Endodermal cell (in vitro differentiated cells): ENCODE data around the gene ARID2. TPM values are rescaled to one million over a fixed set of nuclear protein-coding genes. Genes with fewer than 3 reads are reported as not detected.

Experiments used
- DNase-seq: peaks from one replicate; pipeline ENCODE4 v3.0.0-alpha.2; 2017
- H3K27ac ChIP-seq: 2 replicates; pipeline ENCODE4 v1.5.1; 2013; ENCODE audit warnings: mild to moderate bottlenecking, low read depth, low read length, moderate library complexity
- H3K27me3 ChIP-seq: 2 replicates; pipeline ENCODE4 v1.6.1; 2013; ENCODE audit warnings: mild to moderate bottlenecking, low read length, moderate library complexity; ENCODE audit not compliant: insufficient read depth, control insufficient read depth, poor library complexity, severe bottlenecking
- H3K36me3 ChIP-seq: 2 replicates; pipeline ENCODE4 v1.7.0; 2013; ENCODE audit warnings: mild to moderate bottlenecking, low read length, moderate library complexity; ENCODE audit not compliant: control insufficient read depth, insufficient read depth
- H3K4me1 ChIP-seq: one replicate; pipeline ENCODE4 v1.7.0; 2013; ENCODE audit warnings: low read length; ENCODE audit not compliant: control insufficient read depth, insufficient read depth
- H3K4me3 ChIP-seq: 2 replicates; pipeline ENCODE4 v1.5.1; 2013; ENCODE audit warnings: mild to moderate bottlenecking, low read length, moderate library complexity
- H3K9ac ChIP-seq: 2 replicates; pipeline ENCODE4 v1.6.1; 2013; ENCODE audit warnings: mild to moderate bottlenecking, low read length, moderate library complexity; ENCODE audit not compliant: poor library complexity, severe bottlenecking; ENCODE audit errors: extremely low read depth
- H3K9me3 ChIP-seq: 2 replicates; pipeline ENCODE4 v1.6.1; 2013; ENCODE audit warnings: mild to moderate bottlenecking, low read length, moderate library complexity; ENCODE audit not compliant: control insufficient read depth
- H3K27ac Mint-ChIP-seq: 2 replicates; pipeline ENCODE4 v1.8.0; 2020; ENCODE audit warnings: mixed read lengths
- H3K27me3 Mint-ChIP-seq: 2 replicates; pipeline ENCODE4 v1.8.0; 2021; ENCODE audit warnings: mild to moderate bottlenecking, mixed read lengths; ENCODE audit not compliant: insufficient read depth
- H3K36me3 Mint-ChIP-seq: 2 replicates; pipeline ENCODE4 v1.8.0; 2020; ENCODE audit warnings: low read depth, mixed read lengths
- H3K4me1 Mint-ChIP-seq: 2 replicates; pipeline ENCODE4 v1.8.0; 2020; ENCODE audit warnings: mixed read lengths
- H3K4me3 Mint-ChIP-seq: 2 replicates; pipeline ENCODE4 v1.8.0; 2020; ENCODE audit warnings: mild to moderate bottlenecking, moderate library complexity, mixed read lengths
- H3K9me3 Mint-ChIP-seq: 2 replicates; pipeline ENCODE4 v1.8.0; 2020; ENCODE audit warnings: mild to moderate bottlenecking, mixed read lengths
- CTCF ChIP-seq: fragments of 200-600 bp; sonication (generic); conservative IDR thresholded peaks from 2 replicates; pipeline ENCODE4 v1.5.0; 2021; ENCODE audit warnings: antibody characterized with exemption, mild to moderate bottlenecking
- WGBS, 2 experiments: methylation state at CpG; one replicate each; pipeline versions ENCODE4 v1.1.5 to v1.1.7; 2013; ENCODE audit warnings: missing lambda C conversion rate in 2 of 2, mixed read lengths in 1 of 2; ENCODE audit not compliant: insufficient coverage in 1 of 2, insufficient read length in 1 of 2; 5-methylcytosine and 5-hydroxymethylcytosine counted together
- total RNA-seq, 2 donors: library from RNA; stranded (reverse); fragmentation: NEBNext Ultra II Directional in 1 of 2; extraction: Animal tissue kit (Norgen Biotek cat#: 25700) in 1 of 2; gene quantifications; 2 replicates in 1 of 2; 3 replicates in 1 of 2; pipeline ENCODE4 v1.2.1, GENCODE V29; 2021

The ARID2 gene
- total RNA-seq, 2 donors from 2014 or later, result 54.0 to 58.1 TPM

DNA sequence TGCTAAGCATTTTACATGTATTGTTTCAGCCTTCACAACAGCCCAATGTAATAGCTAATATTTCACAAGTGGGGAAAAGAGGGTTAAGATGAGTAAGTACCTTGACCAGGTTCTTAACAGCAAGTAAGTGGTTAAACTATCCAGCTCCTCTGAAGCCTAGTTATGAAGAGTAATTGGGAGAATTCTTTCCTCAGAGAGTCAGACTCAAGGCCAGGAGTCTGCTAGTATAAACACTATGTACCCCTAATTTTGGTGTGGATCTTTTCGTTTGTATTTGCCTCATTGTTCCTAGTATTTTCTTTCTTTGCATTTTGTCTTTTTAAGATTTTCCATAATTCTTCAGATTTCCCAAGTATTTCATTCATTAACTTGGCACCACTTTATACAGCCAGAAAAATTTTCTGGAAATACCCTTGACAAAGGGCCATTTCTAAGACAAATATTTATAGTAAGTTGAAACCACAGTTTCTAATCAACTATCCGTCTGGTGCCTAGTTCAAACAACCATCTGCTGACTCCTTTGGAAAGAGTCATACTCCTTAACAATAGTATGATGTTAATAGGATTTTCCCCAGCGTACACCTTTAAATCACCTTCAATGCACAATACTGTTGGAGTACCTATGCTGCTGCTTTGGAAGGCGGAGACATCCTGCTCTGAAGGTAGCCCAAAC lies 179.7 kb downstream of the ARID2 start:
- H3K9ac ChIP-seq, result no peak overlapping the region
- DNase-seq, result no peak
- no peaks in the 10 kb centered on the region for H3K27me3 ChIP-seq
- Mint-ChIP-seq H3K27ac (no peak overlapping the region), H3K9me3 (no peaks in the 10 kb centered on the region), H3K27me3 (no peaks in the 10 kb centered on the region), H3K36me3 (peaks cover 16% of the 10 kb centered on the region), H3K4me3 (no peak overlapping the region), H3K4me1 (peaks cover 9% of the 10 kb centered on the region)
- H3K36me3 ChIP-seq, result peaks cover 45% of the 10 kb centered on the region
- H3K27ac ChIP-seq, result no peak overlapping the region
- no peaks in the 10 kb centered on the region for H3K9me3 ChIP-seq
- TF ChIP-seq CTCF, result no peak
- peaks cover 5% of the 10 kb centered on the region for H3K4me1 ChIP-seq
- no peak overlapping the region for H3K4me3 ChIP-seq
- 88 to 100% methylated on average over 1 to 3 of the region's 4 CpGs for WGBS, 2 experiments

- WGBS, 2 experiments, result 88 to 95% methylated on average over 2 to 3 of the region's 3 CpGs
- H3K4me1 Mint-ChIP-seq, result peaks cover 9% of the 10 kb centered on the region
Measured at GRCh38 chr12:45912774-45913173, 183.3 kb downstream of the ARID2 start.

GRCh38 chr12:45913631-45914030 lies 184.1 kb downstream of the ARID2 start:
- H3K27ac Mint-ChIP-seq, result no peak overlapping the region
- Histone ChIP-seq H3K27me3 (no peaks in the 10 kb centered on the region), H3K9ac (no peak overlapping the region), H3K9me3 (peaks cover 6% of the 10 kb centered on the region), H3K4me1 (peaks cover 5% of the 10 kb centered on the region), H3K27ac (no peak overlapping the region), H3K36me3 (peaks cover 17% of the 10 kb centered on the region), H3K4me3 (no peak overlapping the region)
- 60 to 93% methylated on average over 1 to 2 of the region's 2 CpGs for WGBS, 2 experiments
- no peak for DNase-seq
- no peak for TF ChIP-seq CTCF
- H3K4me1 Mint-ChIP-seq, result peaks cover 9% of the 10 kb centered on the region
- H3K9me3 Mint-ChIP-seq, result peaks cover 4% of the 10 kb centered on the region
- H3K27me3 Mint-ChIP-seq, result no peaks in the 10 kb centered on the region
- no peak overlapping the region for H3K4me3 Mint-ChIP-seq
- H3K36me3 Mint-ChIP-seq, result peaks cover 18% of the 10 kb centered on the region

More at GRCh38 chr12:45912774-45913173, 183.3 kb downstream of the ARID2 start:
- Histone ChIP-seq H3K27me3 (no peaks in the 10 kb centered on the region), H3K9ac (no peak overlapping the region), H3K27ac (no peak overlapping the region), H3K9me3 (no peaks in the 10 kb centered on the region), H3K36me3 (peaks cover 21% of the 10 kb centered on the region), H3K4me1 (peaks cover 5% of the 10 kb centered on the region), H3K4me3 (no peak overlapping the region)
- Mint-ChIP-seq H3K9me3 (no peaks in the 10 kb centered on the region), H3K27ac (no peak overlapping the region), H3K27me3 (no peaks in the 10 kb centered on the region), H3K4me3 (no peak overlapping the region), H3K36me3 (peaks cover 13% of the 10 kb centered on the region)
- DNase-seq, result no peak
- TF ChIP-seq CTCF, result no peak
